T follicular helper cell (primary cell): ENCODE results near the gene HCCS.
A peak's percentile ranks its signal among the peaks of the same experiment; 100 is the strongest.

Experiments
- DNase-seq: peaks from one replicate; pipeline ENCODE4 v3.0.0-alpha.2; 2020; ENCODE audit warnings: low read depth
- total RNA-seq, 2 experiments: gene quantifications; one replicate each; lab custom pipeline; 2026; lab: John Stamatoyannopoulos, UW

HCCS gene
- total RNA-seq = 16.1 to 33.6 reads per million in 2 experiments

GRCh38 chrX:11111037-11111851, at the start of gene HCCS:
HCCS (plus strand) TSS chrX:11111332; CDS start chrX:11112061, 729 bp downstream.
- DNase-seq = peak; percentile 73

- no peak for DNase-seq
These were observed 46.9 kb upstream of the HCCS start for GRCh38 chrX:11064276-11064675.

GRCh38 chrX:11064851-11065600, 46.1 kb upstream of the HCCS start:
- no peak for DNase-seq

GRCh38 chrX:11066812-11067211, 44.3 kb upstream of the HCCS start:
- DNase-seq = no peak

GRCh38 chrX:11073381-11073780, 37.8 kb upstream of the HCCS start:
- DNase-seq = no peak

GRCh38 chrX:11080741-11081305, 30.3 kb upstream of the HCCS start:
- no peak for DNase-seq

GRCh38 chrX:11081511-11081910, 29.6 kb upstream of the HCCS start:
- DNase-seq = no peak

- no peak for DNase-seq
These were observed 25.8 kb upstream of the HCCS start for GRCh38 chrX:11085305-11085704.

GRCh38 chrX:11089802-11090201, 21.3 kb upstream of the HCCS start:
- no peak for DNase-seq

- no peak for DNase-seq
These were observed 13.2 kb upstream of the HCCS start for GRCh38 chrX:11097933-11098332.

GRCh38 chrX:11099465-11099864, 11.7 kb upstream of the HCCS start:
- no peak for DNase-seq

GRCh38 chrX:11100281-11101035, 10.7 kb upstream of the HCCS start:
- DNase-seq = no peak

GRCh38 chrX:11103006-11103405, 8.1 kb upstream of the HCCS start:
- no peak for DNase-seq

GRCh38 chrX:11103751-11104150, 7.4 kb upstream of the HCCS start:
- no peak for DNase-seq

GRCh38 chrX:11105080-11105479, 6.1 kb upstream of the HCCS start:
- DNase-seq = no peak

- no peak for DNase-seq
These were observed 2.7 kb upstream of the HCCS start for GRCh38 chrX:11108253-11108941.

GRCh38 chrX:11109968-11110367, 1.2 kb upstream of the HCCS start:
- DNase-seq = no peak

- no peak for DNase-seq
These were observed 815 bp downstream of the HCCS start for GRCh38 chrX:11111947-11112346.

GRCh38 chrX:11113731-11114130, 2.6 kb downstream of the HCCS start:
- no peak for DNase-seq

- DNase-seq = no peak
These were observed 6.6 kb downstream of the HCCS start for GRCh38 chrX:11117745-11118144.

GRCh38 chrX:11119313-11119943, 8.3 kb downstream of the HCCS start:
- no peak for DNase-seq
